GM21529 (cell line): ENCODE measurements around the gene L3MBTL3.

Source experiments
- ATAC-seq: cut with Tn5 transposase; IDR thresholded peaks from one replicate; pipeline ENCODE4 v1.9.1; 2021; ENCODE audit not compliant: unreplicated experiment

L3MBTL3 gene

GRCh38 chr6:130026859-130027258 lies 8.5 kb downstream of the L3MBTL3 start:
- no peak for ATAC-seq

GRCh38 chr6:130027948-130028347 lies 9.6 kb downstream of the L3MBTL3 start:
- ATAC-seq = peak; percentile 85

- no peak for ATAC-seq
These were observed 10.8 kb downstream of the L3MBTL3 start for GRCh38 chr6:130029163-130029562.

- no peak for ATAC-seq
These were observed 14.5 kb downstream of the L3MBTL3 start for GRCh38 chr6:130032758-130033340.

GRCh38 chr6:130033949-130034348 lies 15.6 kb downstream of the L3MBTL3 start:
- ATAC-seq = no peak

- no peak for ATAC-seq
These were observed 16.2 kb downstream of the L3MBTL3 start for GRCh38 chr6:130034378-130035146.

GRCh38 chr6:130035211-130035610 lies 16.8 kb downstream of the L3MBTL3 start:
- ATAC-seq = no peak

GRCh38 chr6:130037207-130037811 lies 18.9 kb downstream of the L3MBTL3 start:
- ATAC-seq = peak; percentile 46

- peak; percentile 69 for ATAC-seq
These were observed 23.2 kb downstream of the L3MBTL3 start for GRCh38 chr6:130041594-130041993.

- no peak for ATAC-seq
These were observed 25.0 kb downstream of the L3MBTL3 start for GRCh38 chr6:130043344-130043743.

GRCh38 chr6:130045622-130046021 lies 27.2 kb downstream of the L3MBTL3 start:
- no peak for ATAC-seq

- ATAC-seq = no peak
These were observed 28.3 kb downstream of the L3MBTL3 start for GRCh38 chr6:130046671-130047070.

- no peak for ATAC-seq
These were observed 29.0 kb downstream of the L3MBTL3 start for GRCh38 chr6:130047088-130047995.

- no peak for ATAC-seq
These were observed 31.8 kb downstream of the L3MBTL3 start for GRCh38 chr6:130050230-130050629.

GRCh38 chr6:130054725-130055124 lies 36.3 kb downstream of the L3MBTL3 start:
- no peak for ATAC-seq

- no peak for ATAC-seq
These were observed 36.9 kb downstream of the L3MBTL3 start for GRCh38 chr6:130055271-130055670.

- no peak for ATAC-seq
These were observed 39.1 kb downstream of the L3MBTL3 start for GRCh38 chr6:130057495-130057894.

- no peak for ATAC-seq
These were observed 45.4 kb downstream of the L3MBTL3 start for GRCh38 chr6:130063806-130064205.

- ATAC-seq = no peak
These were observed 47.3 kb downstream of the L3MBTL3 start for GRCh38 chr6:130065609-130066156.

GRCh38 chr6:130069485-130069884 lies 51.1 kb downstream of the L3MBTL3 start:
- ATAC-seq = no peak

- ATAC-seq = no peak
These were observed 51.9 kb downstream of the L3MBTL3 start for GRCh38 chr6:130070326-130070725.
